NCI-H2196 (cell line): ENCODE measurements around the gene KIRREL3.
"Not testable (repeated sequence)": the region's sequence is repeated elsewhere in the genome, so short reads cannot be mapped to it uniquely, and the experiment has no call there.

ENCODE experiments used
- DNase-seq: peaks from one replicate; lab custom pipeline; 2025; ENCODE audit not compliant: unreplicated experiment; lab: John Stamatoyannopoulos, UW

The KIRREL3 gene

DNA sequence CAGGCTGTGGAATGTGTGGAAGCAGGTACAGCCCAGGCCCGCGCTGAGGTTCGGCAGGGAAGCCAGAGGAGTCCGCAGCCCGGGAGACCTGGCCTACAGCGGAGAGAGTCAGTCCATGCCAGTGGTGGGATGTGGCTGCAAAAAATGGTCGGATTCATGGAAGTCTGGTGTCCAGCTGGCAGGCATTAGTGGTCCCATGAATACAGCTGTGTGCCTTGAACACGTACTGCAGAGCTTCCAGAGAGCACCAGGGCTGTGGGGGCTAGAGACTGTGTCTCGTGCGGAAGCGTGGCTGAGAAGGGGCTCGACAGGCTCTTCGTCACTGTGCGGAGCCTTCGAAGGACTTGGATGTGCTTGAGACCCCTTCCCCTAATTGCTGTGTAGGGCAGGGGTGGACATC lies 604.3 kb downstream of the KIRREL3 start:
- DNase-seq: not testable (repeated sequence)

DNA sequence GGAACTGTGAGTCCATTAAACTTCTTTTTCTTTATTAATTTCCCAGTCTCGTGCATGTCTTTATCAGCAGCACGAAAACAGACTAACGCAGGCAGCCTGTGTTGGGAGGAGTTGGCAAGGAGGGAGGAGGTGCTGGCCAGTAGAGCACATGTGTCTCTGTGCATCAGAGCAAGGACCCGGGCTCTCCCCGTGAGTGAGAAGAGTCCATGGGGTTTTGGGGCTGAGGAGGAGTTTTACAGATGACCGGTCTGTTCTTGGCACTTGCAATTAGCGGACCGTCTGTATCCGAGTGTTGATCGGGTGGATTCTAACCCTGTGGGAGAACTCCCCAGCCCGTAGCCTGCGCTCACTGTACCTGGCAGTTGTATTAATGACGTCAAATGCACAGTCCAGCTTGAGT lies 604.8 kb downstream of the KIRREL3 start:
- not testable (repeated sequence) for DNase-seq

DNA sequence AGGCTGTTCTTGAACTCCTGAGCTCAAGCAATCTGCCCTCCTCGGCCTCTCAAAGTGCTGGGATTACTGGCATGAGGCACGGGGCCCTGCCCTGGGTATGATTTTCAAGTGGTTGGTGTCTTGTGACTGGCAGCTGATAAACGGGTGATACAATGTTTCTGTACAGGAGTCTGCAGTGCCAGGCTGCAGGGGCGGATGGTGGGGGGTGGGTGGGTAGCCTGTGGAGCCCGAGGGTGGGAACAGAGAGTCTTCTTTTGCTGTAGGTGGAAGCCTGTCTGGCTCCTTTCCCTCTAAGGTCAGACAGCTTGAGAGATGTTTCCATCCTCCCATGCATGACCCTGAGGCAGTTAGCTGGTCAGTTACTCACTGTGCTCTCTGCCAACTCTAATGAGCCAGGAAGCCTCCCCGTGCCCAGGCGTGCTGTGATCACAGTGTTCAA lies 605.9 kb downstream of the KIRREL3 start:
- peak; percentile 60 for DNase-seq

DNA sequence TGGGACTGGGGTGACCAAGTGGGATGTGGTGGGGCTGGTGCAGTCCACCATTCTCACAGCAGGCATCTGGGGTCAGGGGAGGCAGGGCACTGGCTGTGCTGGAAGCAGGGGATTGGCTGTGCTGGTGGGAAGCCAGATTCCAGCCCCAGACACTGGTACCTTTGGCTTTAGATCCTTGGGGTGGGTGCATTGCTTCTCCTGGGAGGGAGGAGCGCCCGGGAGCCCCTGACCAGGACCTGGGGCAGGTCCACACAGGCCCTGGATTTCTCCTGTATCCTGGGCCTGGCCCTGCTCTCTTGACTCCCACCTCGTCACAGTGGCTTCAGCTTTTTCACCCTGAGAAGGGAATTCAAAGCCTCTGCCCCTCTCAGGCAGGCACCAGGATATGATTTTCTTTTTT lies 606.5 kb downstream of the KIRREL3 start:
- DNase-seq: no peak

DNA sequence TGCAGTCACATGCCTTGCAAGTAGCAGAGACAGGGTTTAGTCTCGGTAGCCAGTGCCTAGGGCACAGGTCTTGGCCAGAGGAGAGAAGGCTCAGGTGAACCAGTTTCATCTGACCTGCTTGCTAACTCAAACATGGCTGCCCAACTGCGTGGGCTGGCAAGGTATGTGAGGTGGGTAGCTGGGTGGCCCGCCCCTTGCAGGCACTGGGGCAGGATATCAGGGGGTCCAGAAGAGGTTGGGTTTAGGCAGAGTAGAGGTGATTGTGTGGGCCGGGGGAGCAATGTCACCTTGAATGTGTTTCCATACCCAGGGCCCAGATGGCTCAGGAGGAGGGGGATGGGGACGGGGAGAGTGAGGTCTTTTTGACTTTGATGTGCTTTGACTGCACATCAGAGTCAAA lies 607.4 kb downstream of the KIRREL3 start:
- no peak for DNase-seq

DNA sequence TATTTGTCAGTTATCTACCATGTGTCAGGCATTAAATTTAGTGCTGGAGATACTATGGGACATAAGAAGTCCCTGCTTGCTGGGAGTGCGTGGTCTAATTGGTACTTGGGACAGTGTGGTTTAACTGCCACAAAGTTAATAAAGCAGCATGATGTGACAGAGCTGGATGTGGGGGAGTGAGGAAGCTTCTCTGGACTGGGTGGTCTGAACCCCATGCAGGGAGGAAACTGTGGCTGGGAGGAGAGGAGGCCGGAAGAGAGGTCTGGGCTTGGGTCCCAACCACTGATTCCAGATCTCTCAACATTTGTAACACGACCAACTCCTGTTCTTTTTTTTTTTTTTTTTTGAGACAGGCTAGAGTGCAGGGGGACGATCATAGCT lies 607.9 kb downstream of the KIRREL3 start:
- DNase-seq: no peak

DNA sequence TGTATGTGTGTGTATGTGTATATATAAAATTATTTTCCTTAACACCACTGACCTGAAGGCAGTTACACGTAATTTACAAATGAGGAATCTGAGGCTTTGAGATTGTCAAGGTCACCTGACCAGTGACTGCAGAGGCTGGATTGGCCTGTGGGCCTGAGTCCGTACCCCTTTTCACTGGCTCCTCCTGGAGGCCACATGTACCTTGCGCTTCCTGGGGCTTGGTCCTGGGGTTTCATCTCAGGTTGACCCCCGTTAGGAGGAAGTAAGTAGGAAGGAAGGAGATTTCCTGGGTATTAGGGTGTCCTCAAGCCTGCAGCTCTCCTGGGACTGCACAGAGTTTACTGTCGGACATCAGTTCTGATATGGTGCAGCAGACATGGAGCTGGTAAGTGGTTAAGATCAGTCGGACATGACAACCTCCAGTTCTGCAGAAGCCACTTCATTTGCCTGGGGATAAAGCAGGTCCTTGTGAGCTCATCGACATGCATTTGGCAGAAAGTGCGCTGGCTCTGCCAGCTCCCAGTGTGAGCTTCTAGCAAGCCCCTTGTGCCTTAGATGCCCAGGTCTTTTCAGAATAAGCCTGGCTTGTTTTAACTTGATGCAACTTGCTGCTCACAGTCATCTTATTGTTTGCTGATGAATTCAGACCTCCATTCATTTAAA lies 608.5 kb downstream of the KIRREL3 start:
- no peak for DNase-seq

DNA sequence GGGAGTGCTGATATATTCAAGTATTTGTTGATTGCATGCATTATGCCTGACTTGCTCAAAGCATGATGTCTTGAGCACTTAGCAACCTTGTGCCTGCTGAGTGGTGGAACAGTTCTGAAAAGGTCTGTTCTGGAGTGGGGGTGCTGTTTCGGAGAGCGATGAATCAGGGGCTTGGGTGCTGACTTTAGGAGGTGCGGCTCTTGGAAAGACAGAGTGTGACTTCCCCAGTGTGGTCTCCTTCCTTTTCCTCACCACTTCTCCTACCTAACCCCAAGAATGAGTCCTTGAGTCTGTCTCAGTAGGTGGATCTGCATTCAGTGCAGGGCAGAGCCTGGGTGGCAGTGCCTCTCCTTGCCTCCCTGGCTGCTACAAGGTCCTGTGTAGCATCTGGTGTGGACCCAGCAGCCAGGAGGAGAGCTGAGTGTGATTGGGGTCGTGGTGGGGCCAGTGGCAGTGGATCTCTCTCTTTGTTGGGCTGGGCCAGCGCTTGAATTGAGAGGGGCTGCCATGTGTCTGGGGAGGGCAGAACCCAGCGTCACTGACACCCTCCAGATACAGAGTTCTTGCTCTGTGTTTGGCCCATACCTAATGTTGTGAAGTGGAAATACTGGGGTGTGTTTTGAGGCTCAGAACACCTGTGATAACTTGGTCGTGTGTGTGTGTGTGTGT lies 609.1 kb downstream of the KIRREL3 start:
- no peak for DNase-seq

DNA sequence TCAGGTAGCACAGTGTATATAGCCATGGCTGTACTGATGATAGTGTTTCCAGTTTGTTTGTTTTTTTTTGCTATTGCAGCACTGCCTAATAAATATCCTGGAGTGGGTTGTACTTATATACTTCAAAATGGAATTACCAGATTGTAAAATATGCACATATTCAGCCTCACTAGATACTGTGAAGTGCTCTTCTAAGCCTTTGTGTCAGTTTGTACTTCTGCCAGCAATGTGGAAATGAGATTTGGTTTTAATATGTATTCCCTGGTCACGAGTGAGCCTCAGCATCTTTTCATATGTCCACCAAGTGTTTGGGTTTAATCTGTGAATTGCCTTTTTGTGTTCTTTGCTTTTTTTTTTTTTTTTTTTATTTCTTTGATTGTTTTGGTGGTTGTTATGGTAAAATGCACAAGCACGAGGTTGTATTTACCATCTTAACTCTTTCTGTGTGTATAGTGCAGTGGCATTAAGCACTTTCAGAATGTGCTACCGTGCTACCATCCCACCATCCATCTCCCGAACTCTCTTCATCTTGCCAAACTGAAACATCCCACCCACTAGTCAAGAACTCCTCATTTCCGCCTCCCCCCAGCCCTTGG lies 610.2 kb downstream of the KIRREL3 start:
- DNase-seq: no peak

DNA sequence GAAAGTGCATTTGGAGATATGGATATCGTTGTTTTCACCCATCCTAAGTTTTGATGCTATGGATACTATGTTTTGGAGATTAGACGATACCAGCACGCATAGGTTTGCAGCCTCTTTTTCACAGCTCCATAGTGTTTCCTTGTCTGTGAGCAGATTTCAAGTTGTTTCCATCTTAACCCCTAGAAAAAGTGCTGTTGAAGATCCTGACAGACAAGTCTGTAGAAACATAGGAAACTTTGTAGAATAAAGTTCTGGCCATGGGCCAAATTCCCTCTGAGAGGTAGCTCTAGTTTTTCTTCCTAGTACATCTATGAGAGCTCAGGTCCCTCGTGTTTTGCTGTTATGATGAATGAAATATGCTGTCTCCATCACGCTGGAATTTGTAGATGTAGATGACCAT lies 612.7 kb downstream of the KIRREL3 start:
- no peak for DNase-seq

DNA sequence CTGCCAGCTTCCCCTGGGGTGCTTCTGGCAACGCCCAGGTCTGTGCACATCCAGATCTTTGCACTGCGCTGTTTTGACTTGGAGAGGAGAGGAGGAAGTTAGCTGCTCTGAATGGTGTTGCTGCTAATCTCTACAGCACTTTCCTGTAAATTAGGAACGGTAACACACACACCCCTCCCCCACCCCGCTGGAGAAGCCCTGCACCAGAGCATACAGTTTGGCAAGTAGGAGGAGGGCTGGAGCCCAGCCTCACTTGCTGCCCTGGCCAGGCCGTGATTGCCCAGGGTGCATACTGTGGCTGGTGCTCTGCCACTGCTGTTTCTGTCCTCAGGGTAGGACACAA lies 613.9 kb downstream of the KIRREL3 start:
- peak; percentile 78 for DNase-seq

DNA sequence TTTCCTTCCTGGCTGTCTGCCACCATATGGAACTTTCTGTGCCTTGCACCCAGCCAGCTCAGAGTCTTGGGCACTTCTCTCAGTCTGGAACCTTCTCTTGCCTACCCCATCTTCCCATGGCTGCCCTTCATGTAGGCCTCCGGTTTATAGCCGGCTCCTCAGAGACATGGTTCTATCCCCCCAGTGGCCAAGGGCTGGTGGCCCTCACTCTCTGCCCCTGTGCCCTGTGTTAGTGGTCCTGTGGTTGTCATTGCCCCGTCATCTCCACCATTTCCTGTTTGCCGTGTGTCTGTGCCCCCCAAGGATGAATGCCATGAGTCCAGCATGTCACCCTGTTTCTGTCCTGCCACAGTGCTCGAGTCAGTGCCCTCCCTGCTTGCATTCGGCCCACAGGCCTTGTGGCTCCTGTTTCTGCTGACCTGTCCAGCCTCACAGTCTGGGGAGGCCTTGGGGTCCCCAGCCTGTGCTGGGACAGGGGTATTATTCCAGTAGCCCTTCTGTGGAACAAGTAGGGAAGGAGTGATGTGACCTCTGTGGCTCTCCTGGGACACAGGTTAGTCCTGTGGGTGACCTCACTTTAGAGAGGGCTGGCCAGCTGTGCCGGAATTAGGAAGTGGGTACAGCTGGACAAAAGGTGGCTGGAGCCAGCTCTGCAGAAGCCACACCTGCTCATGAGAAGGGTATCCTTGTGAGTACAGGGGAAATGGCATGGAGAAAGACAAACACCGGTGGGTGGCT lies 614.4 kb downstream of the KIRREL3 start:
- DNase-seq: no peak

DNA sequence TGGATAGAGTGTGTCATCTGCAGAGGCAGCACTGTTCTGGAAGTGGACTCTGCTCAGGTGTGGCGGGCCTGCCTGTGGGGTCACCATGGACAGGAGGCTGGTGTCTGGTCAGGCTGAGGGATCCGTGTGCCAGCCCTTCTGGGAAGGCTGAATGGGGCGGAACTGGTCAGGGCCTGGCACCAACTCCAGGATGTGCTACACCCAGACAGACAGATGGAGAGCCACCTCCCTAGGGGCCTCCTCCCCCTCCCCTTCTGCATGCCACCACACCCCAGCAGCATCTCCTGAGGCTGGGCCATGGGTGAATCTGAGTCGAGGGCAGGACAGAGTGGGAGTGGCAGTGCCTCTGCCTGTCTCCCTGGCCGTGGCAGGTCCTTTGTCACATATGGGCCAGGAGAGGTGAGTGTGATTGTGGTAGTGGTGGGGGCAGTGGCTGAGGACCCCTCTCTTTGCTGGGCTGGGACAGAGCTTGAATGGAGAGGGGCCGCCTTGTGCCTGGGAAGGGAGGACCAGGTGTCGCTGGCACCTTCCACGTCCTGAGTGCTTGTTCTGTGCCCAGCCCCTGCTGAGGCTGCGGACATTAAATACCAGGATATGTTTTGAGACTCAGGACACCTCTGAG lies 616.0 kb downstream of the KIRREL3 start:
- no peak for DNase-seq

DNA sequence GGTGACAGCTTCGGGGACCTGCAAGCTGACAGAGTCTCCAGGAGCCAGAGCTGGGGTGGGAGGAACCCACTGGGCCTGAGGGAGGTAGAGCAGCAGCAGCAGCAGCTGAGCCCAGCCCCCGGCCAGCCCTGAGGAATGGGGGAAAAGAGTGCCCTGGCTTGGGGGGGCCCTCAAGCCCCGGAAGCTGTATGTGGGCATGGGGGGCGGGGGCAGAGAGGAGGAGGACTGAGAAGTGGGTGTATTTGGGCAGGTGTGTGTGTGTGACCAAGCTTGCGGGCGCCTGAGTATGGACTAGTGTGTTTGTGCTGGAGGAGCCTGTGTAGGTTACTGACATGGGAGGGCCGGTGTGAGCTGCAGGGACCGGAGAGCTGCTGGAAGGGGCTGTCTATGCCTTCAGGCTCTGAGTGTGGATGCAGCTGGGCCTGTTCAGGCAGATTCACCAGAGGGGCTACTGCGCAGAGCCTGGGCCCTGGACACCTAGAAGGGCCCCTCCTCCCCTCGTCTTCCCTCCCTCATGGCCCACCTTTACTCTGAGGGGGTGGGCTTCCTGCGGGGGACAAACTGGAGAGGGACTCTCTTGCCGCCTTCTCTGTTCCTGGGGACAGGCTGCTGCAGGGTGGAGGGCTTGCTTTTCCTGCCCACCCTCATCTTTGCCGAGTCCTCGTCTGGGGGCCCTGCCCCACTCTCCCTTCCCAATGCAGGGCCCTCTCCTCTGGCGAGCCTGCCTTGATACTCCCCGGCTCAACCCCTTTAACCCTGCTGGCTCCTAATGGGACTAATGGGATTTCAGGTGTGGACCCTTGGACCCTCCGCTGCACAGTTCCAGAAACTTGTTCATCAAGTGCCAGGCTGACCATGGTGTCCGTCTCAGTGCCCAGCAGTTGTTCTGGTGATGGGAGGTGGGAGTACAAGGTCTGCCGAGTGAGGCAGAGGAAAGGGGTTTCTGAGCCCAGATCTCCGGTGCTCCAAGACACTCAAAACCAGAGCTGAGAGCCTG lies 616.9 kb downstream of the KIRREL3 start:
- no peak for DNase-seq

DNA sequence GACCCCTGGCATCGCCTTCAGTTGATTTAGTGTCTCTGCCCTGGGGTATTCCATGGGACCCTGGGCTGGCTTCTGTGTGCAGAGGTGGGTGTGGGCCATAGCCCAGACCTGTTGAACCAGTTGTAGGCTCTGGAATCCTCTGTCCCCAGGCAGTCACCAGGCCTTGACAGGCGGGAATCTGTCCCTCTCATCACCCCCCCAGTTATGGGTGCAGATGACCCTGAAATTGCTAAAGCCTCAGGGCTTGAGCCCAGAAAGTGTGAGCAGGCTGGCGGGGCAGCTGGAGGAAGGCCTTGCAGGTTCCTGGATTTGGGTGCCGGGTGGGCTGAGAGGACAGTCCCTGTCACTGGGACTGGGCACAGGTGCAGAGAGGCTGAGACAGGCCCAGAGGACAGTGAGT lies 617.9 kb downstream of the KIRREL3 start:
- not testable (repeated sequence) for DNase-seq

DNA sequence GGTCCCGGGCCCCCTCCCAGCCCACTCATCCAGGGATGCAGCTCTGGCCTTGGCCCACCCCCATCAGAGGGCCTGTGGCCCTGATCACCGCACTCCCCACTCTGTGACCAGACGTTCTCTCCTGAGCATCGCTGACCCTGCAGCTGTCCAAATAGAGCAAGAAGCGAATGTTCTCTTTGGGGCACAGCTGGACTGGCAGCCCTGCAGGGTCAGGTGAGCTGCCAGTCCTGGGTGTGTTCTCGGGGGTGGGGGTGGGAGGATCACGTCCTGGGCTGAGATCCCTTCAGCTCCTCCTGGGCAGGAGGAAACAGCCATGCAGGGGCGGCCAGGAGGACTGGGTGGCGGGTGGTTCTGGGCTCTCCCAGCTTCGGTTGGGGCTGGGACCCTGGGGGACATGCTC lies 618.6 kb downstream of the KIRREL3 start:
- not testable (repeated sequence) for DNase-seq

DNA sequence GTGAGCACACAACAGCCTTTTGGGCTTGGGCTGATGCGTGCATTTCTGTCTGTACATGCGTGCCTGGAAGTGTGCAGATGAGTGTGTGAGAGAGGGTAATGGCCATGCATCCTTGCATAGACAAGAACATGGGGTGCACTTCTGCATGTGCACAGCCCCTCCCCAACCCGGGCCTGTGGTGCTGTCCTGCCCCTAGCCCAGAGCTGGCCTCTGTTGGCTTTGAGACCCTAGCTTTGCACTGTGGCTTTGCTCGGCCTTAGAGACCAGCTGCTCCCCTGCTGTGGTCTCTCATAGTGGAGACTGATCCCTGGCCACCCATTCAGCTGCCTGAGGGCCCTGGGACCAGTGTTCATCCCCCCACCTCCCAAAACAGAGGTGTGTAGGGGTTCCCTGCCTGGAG lies 619.7 kb downstream of the KIRREL3 start:
- DNase-seq: no peak

DNA sequence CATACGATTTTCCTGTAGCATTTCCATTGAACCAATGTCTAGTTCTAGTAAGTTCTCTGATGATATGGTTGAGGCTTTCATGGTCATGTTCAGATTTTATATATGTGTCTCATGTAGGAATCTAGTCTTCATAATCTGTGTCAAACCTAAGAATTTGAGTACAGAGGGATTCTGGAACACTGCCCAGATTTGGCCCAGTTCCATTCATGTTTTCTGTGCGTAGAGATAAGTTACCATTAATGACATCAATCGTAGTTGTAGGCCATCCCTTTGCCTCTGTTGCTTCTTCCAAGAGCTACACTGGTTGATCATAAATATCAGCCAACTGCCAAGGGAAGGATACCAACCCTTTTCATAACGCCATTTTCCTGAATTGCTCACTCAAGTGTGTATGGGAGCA lies 621.8 kb downstream of the KIRREL3 start:
- DNase-seq: no peak

DNA sequence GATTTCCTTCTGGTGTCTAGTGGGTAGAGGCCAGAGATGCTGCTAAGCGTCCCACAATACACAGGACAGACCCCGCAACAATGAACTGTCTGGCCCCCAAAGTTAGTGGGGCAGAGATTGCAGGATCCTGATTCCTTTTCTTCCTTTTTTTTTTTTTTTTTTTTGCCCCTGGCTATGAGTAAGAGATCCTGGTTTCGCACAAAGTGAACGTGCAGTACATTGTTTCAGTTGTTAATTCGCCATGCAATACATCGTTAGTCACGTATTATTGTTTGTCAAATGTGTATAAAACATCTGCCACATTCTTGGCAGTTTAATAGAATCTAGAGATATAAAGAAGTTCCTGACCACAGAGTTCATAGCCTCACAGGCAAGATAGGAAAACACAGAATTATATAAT lies 624.8 kb downstream of the KIRREL3 start:
- no peak for DNase-seq

DNA sequence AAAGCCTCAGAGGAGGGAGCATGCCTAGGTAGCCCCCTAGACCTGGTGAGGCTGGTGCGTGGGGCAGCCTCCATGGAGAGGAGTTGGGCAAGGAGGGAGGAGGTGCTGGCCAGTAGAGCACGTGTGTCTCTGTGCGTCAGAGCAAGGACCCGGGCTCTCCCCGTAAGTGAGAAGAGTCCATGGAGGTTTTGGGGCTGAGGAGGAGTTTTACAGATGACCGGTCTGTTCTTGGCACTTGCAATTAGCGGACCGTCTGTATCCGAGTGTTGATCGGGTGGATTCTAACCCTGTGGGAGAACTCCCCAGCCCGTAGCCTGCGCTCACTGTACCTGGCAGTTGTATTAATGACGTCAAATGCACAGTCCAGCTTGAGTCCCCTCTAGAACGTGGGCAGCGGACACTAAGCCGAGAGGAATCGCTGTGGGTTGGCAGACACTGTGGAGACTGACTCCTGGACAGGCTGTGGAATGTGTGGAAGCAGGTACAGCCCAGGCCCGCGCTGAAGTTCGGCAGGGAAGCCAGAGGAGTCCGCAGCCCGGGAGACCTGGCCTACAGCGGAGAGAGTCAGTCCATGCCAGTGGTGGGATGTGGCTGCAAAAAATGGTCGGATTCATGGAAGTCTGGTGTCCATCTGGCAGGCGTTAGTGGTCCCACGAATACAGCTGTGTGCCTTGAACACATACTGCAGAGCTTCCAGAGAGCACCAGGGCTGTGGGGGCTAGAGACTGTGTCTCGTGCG lies 625.8 kb downstream of the KIRREL3 start:
- DNase-seq: not testable (repeated sequence)
